Measurements from ENCODE around the gene APLNR.

Gene APLNR

DNA sequence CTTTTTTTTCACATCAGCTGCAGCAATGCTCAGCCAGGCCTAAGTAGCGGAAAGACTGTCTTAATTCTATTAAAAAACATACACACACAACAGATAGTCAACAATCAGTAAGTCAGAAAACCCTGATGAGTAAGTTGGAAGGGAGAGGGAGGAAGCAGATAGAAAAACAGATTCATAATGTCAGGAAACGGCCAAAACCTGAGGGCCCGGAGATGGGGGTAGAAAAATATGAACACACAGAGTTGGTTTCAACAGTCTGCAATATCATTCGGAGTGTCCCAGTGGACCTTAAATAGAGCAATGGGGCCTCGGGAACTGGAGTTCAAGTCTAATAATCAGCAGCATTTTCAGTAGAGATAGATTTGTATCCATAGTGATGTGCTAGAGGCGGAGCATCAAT lies 40.5 kb downstream of the APLNR start:
- DNase-seq (ENCODE audit: low read depth): no peak
- TF ChIP-seq, protein P1, sequence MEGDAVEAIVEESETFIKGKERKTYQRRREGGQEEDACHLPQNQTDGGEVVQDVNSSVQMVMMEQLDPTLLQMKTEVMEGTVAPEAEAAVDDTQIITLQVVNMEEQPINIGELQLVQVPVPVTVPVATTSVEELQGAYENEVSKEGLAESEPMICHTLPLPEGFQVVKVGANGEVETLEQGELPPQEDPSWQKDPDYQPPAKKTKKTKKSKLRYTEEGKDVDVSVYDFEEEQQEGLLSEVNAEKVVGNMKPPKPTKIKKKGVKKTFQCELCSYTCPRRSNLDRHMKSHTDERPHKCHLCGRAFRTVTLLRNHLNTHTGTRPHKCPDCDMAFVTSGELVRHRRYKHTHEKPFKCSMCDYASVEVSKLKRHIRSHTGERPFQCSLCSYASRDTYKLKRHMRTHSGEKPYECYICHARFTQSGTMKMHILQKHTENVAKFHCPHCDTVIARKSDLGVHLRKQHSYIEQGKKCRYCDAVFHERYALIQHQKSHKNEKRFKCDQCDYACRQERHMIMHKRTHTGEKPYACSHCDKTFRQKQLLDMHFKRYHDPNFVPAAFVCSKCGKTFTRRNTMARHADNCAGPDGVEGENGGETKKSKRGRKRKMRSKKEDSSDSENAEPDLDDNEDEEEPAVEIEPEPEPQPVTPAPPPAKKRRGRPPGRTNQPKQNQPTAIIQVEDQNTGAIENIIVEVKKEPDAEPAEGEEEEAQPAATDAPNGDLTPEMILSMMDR (conservative IDR thresholded peaks at IDR 0.05; ENCODE audit: low read length): no peak
- H3K4me3 ChIP-seq (ENCODE audit: low read length): no peak overlapping the region

DNA sequence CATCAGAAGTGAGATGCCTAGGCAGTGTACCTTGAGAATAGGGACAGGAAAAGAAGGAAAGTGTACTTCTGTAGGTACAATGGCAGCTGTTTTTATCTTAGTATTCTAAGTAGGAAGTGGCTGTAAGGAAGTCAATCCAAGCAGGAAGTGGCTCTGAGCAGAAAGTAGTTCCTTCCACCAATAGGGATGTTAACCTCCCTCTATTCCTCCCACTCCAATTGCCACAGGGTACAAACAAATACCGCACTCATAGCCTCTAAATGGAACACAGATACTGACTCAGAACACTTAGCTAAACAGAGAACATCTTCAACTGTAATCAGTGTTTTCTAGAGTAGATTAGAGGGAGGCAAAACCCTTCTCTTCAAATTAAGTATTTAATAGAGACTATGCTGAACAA lies 44.7 kb downstream of the APLNR start:
- no peak overlapping the region for H3K4me3 ChIP-seq (ENCODE audit: low read length)
- DNase-seq (ENCODE audit: low read depth): no peak
- TF ChIP-seq, protein P1 (conservative IDR thresholded peaks at IDR 0.05; ENCODE audit: low read length): no peak

DNA sequence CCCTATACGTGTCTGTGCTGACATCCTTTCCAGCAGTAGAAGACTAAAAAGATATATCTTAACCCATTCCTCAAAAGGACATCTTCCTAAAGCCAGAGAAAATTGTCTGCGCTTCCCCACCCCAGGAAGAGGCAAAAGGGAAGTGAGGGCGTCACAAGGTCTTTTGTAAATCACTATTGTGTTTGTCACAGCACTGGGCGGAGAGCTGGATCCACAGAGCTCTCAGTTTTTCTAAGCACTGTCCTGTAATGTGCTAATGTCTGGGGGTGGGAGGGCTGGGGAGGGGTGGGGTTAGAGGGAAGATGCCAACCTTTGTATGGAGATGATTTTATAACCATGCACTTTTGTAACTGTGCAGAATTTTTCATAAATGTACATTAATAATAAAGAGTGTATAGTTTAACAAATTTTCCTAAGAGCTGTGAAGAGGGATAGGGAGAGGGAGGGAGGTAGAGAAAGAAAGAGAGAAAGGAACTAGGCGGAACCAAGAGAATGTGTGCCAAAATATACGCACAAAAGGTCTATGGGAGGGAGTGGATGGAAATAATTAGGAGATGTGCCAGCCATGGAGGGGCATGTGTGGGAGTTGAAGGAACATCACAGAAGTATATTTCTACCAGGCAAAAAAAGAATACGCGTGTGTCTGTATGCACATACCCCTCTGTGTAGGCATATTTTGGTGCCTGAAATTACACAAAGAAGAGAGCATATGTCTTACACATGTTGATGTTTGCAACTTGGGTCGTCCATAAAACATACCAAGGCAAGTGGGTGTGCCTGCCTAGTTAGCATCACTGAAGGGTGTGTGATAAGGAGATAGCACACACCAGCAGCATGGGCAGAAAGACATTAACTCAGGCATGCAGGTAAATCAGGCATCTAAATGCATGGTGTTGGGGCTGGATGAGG lies 45.5 kb downstream of the APLNR start:
- no peak for DNase-seq (ENCODE audit: low read depth)
- TF ChIP-seq, protein P1 (conservative IDR thresholded peaks at IDR 0.05; ENCODE audit: low read length): no peak
- H3K4me3 ChIP-seq (ENCODE audit: low read length): no peak overlapping the region

DNA sequence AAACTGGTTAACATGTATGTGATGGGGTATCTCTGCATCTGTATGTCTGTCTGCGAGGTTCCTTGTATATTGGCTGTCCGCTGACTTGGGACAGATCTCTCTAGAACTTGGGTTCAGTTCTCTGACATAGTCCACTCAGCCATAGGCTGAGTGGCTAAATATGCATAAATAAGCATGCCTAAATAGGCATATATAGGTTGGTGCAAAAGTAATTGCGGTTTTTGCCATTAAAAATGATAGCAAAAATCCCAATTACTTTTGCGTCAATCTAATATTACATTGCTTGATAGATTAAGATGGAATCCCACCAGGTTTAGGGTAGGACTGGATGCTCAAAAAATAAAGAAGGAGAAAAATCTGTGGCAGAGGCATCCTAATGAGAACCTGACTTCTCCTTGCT lies 46.5 kb downstream of the APLNR start:
- TF ChIP-seq, protein P1 (conservative IDR thresholded peaks at IDR 0.05; ENCODE audit: low read length): no peak
- no peak for DNase-seq (ENCODE audit: low read depth)
- H3K4me3 ChIP-seq (ENCODE audit: low read length): no peak overlapping the region

All from AG10803 (cell line).